Measurements from ENCODE around the gene VAMP3. TPM values are rescaled to one million over a fixed set of nuclear protein-coding genes. Genes with fewer than 3 reads are reported as not detected.

The VAMP3 gene
- total RNA-seq, 1 donor from 2014 or later, result 79.1 TPM

- Histone ChIP-seq H3K27me3 (no peaks in the 10 kb centered on the region), H3K9me3 (no peaks in the 10 kb centered on the region), H3K4me1 (no peaks in the 10 kb centered on the region), H3K36me3 (no peaks in the 10 kb centered on the region), H3K4me3 (no peak overlapping the region), H3K27ac (no peak overlapping the region)
- no peak for DNase-seq (ENCODE audit: low spot score in 2 of 2)
- intact Hi-C loops (cut with DNase I), result no loop called here
- no peak for TF ChIP-seq CTCF (IDR thresholded peaks at IDR 0.05)
Observed at GRCh38 chr1:7729761-7730160, 41.3 kb upstream of the VAMP3 start.

DNA sequence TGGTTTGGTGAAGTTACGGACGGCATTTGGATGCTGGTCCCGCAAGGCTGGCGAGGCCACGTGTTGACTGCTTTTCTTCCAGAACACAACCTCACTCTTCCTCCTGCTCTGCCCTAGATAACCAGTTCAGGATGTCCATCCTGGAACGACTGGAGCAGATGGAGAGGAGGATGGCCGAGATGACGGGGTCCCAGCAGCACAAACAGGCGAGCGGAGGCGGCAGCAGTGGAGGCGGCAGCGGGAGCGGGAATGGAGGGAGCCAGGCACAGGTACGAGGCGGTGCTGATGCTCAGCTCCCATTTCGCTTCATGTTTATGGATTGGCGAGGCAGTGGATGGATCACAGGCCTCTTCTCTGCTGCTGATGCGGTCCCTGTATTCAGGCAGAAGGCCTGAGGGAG, 38.8 kb upstream of the VAMP3 start:
- Histone ChIP-seq H3K9me3 (no peaks in the 10 kb centered on the region), H3K27ac (no peak overlapping the region), H3K27me3 (no peaks in the 10 kb centered on the region), H3K4me1 (no peaks in the 10 kb centered on the region), H3K4me3 (no peak overlapping the region), H3K36me3 (no peaks in the 10 kb centered on the region)
- TF ChIP-seq CTCF (IDR thresholded peaks at IDR 0.05), result no peak
- no peak for DNase-seq (ENCODE audit: low spot score in 2 of 2)
- intact Hi-C loops (cut with DNase I), result no loop called here

- intact Hi-C loops (cut with DNase I), result no loop called here
- peaks cover 0 to 4% of the 10 kb centered on the region in 2 donors for H3K36me3 ChIP-seq
- H3K4me3 ChIP-seq, result no peak overlapping the region
- H3K27me3 ChIP-seq, result no peaks in the 10 kb centered on the region
- no peaks in the 10 kb centered on the region for H3K9me3 ChIP-seq
- no peak for DNase-seq (ENCODE audit: low spot score in 2 of 2)
- no peak overlapping the region for H3K27ac ChIP-seq
- no peaks in the 10 kb centered on the region for H3K4me1 ChIP-seq
- no peak for TF ChIP-seq CTCF (IDR thresholded peaks at IDR 0.05)
Observed at GRCh38 chr1:7733276-7733675, 37.8 kb upstream of the VAMP3 start.

DNA sequence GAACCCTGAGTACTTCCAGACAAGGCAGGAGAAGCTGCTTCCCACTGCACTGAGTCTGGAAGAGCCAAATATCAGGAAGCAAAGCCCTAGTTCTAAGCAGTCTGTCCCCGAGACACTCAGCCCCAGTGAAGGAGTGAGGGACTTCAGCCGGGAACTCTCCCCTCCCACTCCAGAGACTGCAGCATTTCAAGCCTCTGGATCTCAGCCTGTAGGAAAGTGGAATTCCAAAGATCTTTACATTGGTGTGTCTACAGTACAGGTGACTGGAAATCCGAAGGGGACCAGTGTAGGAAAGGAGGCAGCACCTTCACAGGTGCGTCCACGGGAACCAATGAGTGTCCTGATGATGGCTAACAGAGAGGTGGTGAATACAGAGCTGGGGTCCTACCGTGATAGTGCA, 33.1 kb upstream of the VAMP3 start:
- H3K9me3 ChIP-seq, result no peaks in the 10 kb centered on the region
- H3K27ac ChIP-seq, result no peak overlapping the region
- H3K4me1 ChIP-seq, result no peaks in the 10 kb centered on the region
- TF ChIP-seq CTCF (IDR thresholded peaks at IDR 0.05), result no peak
- no peaks in the 10 kb centered on the region for H3K27me3 ChIP-seq
- intact Hi-C loops (cut with DNase I), result no loop called here
- no peak overlapping the region for H3K4me3 ChIP-seq
- DNase-seq (ENCODE audit: low spot score in 2 of 2), result no peak
- peaks cover 0 to 6% of the 10 kb centered on the region in 2 donors for H3K36me3 ChIP-seq

GRCh38 chr1:7743346-7743745, 27.8 kb upstream of the VAMP3 start:
- DNase-seq (ENCODE audit: low spot score in 2 of 2), result no peak
- no peaks in the 10 kb centered on the region for H3K27me3 ChIP-seq
- intact Hi-C loops (cut with DNase I), result no loop called here
- H3K9me3 ChIP-seq, result no peaks in the 10 kb centered on the region
- H3K36me3 ChIP-seq, result peaks cover 0 to under 1% of the 10 kb centered on the region in 2 donors
- H3K4me3 ChIP-seq, result no peak overlapping the region
- no peaks in the 10 kb centered on the region for H3K4me1 ChIP-seq
- no peak overlapping the region for H3K27ac ChIP-seq
- TF ChIP-seq CTCF (IDR thresholded peaks at IDR 0.05), result no peak

- intact Hi-C loops (cut with DNase I), result no loop called here
- Histone ChIP-seq H3K4me1 (no peaks in the 10 kb centered on the region), H3K4me3 (no peak overlapping the region), H3K9me3 (no peaks in the 10 kb centered on the region), H3K27ac (no peak overlapping the region), H3K36me3 (no peaks in the 10 kb centered on the region), H3K27me3 (no peaks in the 10 kb centered on the region)
- DNase-seq (ENCODE audit: low spot score in 2 of 2), result no peak
- TF ChIP-seq CTCF (IDR thresholded peaks at IDR 0.05), result no peak
Observed at GRCh38 chr1:7744882-7745281, 26.2 kb upstream of the VAMP3 start.

All from ascending aorta (tissue), 2 donors.